ENCODE results near the gene HYAL3.
A peak's percentile ranks its signal among the peaks of the same experiment; 100 is the strongest.

The HYAL3 gene

DNA sequence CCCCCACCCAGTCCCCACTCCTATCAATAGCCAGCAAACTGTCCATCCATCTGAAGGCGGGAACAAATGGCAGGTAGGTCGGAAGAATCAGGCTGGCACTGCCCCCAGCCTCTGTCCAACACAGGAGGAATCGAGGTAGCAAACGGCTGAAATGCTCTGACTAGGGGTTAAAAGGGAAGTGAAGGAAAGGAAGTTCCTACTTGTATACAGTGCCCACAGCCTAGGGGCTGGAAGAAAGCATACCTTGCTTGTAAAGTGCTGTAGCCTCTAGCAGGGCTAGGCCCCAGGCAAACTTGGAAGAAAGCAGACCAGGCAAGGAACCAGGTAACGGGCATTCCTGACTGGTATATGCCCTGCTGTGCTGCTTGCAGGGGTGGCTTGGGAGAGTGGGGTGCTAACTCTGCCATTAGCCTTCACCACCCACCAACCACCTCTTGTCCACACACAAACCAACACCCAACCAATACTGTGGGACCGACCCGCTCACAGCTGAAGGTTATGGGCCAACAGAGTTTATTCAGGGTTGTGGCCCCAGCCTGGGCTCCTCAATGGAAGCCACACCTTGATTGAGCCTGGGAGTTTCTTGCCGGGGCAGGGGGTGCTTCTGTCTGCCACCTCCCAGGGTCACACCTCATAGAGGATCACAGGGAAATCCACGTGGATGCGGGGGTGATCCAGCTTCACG lies 26.4 kb upstream of the HYAL3 start:
- Histone ChIP-seq H3K27me3 (ENCODE audit: insufficient read depth, poor library complexity, severe bottlenecking) (no peaks in the 10 kb centered on the region), H3K9me3 (ENCODE audit: severe bottlenecking) (no peaks in the 10 kb centered on the region), H3K27ac (ENCODE audit: poor library complexity, severe bottlenecking) (no peak overlapping the region), H3K36me3 (ENCODE audit: low read depth) (peaks cover 38% of the 10 kb centered on the region), H3K4me3 (ENCODE audit: severe bottlenecking) (no peak overlapping the region), H3K4me1 (ENCODE audit: insufficient read depth, poor library complexity, severe bottlenecking) (no peaks in the 10 kb centered on the region)
- TF ChIP-seq, protein P1, sequence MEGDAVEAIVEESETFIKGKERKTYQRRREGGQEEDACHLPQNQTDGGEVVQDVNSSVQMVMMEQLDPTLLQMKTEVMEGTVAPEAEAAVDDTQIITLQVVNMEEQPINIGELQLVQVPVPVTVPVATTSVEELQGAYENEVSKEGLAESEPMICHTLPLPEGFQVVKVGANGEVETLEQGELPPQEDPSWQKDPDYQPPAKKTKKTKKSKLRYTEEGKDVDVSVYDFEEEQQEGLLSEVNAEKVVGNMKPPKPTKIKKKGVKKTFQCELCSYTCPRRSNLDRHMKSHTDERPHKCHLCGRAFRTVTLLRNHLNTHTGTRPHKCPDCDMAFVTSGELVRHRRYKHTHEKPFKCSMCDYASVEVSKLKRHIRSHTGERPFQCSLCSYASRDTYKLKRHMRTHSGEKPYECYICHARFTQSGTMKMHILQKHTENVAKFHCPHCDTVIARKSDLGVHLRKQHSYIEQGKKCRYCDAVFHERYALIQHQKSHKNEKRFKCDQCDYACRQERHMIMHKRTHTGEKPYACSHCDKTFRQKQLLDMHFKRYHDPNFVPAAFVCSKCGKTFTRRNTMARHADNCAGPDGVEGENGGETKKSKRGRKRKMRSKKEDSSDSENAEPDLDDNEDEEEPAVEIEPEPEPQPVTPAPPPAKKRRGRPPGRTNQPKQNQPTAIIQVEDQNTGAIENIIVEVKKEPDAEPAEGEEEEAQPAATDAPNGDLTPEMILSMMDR (IDR thresholded peaks at IDR 0.05; ENCODE audit: poor library complexity, severe bottlenecking) = no peak
- DNase-seq (ENCODE audit: low spot score) = no peak
- no peak for ATAC-seq (ENCODE audit: low read depth)

DNA sequence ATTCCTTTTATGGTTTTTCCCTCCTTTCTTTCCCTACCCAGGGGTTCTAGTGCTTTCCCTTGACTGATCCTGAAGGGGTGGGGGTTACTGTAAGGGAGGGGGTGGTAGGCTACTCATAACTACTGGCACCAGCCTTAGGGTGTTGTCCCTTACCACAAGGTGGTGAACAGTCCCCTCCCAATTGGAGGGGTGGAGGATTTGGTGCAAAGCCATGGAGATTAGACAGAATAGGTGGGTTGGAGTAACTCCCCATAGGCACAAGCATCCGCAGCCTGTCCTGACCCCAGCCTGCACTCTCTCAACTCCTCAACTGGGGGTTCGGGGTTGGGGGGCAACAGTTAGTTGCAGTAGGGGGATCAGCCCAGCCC lies 25.9 kb upstream of the HYAL3 start:
- Histone ChIP-seq H3K9me3 (ENCODE audit: severe bottlenecking) (no peaks in the 10 kb centered on the region), H3K4me3 (ENCODE audit: severe bottlenecking) (no peak overlapping the region), H3K27ac (ENCODE audit: poor library complexity, severe bottlenecking) (no peak overlapping the region), H3K27me3 (ENCODE audit: insufficient read depth, poor library complexity, severe bottlenecking) (no peaks in the 10 kb centered on the region), H3K4me1 (ENCODE audit: insufficient read depth, poor library complexity, severe bottlenecking) (no peaks in the 10 kb centered on the region), H3K36me3 (ENCODE audit: low read depth) (peaks cover 33% of the 10 kb centered on the region)
- TF ChIP-seq, protein P1 (IDR thresholded peaks at IDR 0.05; ENCODE audit: poor library complexity, severe bottlenecking) = no peak
- DNase-seq (ENCODE audit: low spot score) (no peak), ATAC-seq (ENCODE audit: low read depth) (no peak)

DNA sequence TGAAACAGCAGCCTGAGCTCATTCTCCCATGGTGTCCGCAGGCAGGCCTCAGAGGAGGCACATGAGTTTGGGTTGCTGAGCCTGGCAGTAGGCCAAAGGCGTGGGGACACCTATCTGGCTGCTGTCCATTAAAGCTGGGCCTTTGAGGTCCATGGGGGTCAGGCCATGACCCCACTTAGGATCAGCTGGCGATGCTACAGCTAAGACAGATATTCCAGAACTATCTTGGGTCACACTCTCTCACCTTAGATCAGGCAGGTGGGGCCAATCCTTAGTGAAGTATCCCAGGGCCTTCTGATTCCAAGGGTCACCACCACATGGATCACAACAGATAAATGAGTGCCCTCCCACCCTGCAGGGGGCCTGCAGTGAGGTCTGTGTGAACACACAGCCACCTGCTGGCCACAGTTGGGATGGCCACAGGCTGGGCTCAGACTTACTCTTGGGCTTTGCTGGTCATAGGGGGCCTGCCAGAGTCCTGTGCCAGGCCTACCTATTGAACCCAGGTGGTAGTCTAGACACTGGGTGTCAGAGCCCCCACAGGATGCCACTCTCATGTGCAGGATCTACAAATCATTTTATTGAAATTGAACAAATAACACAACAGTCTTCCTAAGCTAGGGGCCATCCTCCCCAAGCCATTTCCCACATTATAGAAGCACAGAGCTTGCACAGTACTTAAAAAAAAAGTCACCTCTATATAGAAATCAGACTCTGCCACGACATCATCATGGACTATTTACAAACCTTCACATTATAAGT lies 25.3 kb upstream of the HYAL3 start:
- Histone ChIP-seq H3K4me3 (ENCODE audit: severe bottlenecking) (no peak overlapping the region), H3K9me3 (ENCODE audit: severe bottlenecking) (no peaks in the 10 kb centered on the region), H3K4me1 (ENCODE audit: insufficient read depth, poor library complexity, severe bottlenecking) (no peaks in the 10 kb centered on the region), H3K27me3 (ENCODE audit: insufficient read depth, poor library complexity, severe bottlenecking) (no peaks in the 10 kb centered on the region), H3K27ac (ENCODE audit: poor library complexity, severe bottlenecking) (no peak overlapping the region), H3K36me3 (ENCODE audit: low read depth) (peaks cover 30% of the 10 kb centered on the region)
- ATAC-seq (ENCODE audit: low read depth) (peak; percentile 34), DNase-seq (ENCODE audit: low spot score) (no peak)
- TF ChIP-seq, protein P1 (IDR thresholded peaks at IDR 0.05; ENCODE audit: poor library complexity, severe bottlenecking) = peak; percentile 86

DNA sequence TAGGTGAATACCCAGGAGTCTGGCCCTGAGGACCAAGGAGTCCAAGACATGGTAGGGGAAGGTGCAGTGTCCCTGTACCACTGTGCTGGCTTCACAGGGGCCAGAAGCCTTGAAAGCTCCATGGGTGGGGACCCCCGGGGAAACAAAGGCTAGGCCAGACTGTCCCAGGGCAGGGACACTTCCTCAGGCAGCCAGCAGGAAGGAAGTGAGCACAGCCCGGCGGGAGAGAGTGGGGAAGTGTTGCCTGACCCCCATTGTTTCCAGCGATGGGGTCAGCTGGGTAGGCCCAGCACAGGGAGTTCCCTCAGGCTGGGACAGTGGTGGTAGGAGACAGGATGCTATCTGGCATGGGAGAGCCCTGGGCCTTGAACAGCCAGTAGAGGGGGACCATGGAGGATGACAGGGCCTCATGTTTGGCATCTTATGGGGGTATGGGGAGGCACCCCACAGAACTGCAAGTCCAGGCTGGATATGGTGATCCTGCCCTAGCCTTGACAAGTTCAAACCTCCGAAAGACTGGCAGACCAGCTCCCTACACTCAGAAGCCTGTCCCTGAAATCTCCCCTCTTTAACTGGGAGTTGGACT lies 24.5 kb upstream of the HYAL3 start:
- H3K9me3 ChIP-seq (ENCODE audit: severe bottlenecking) = no peaks in the 10 kb centered on the region
- no peak overlapping the region for H3K4me3 ChIP-seq (ENCODE audit: severe bottlenecking)
- peaks cover 34% of the 10 kb centered on the region for H3K36me3 ChIP-seq (ENCODE audit: low read depth)
- ATAC-seq (ENCODE audit: low read depth) (no peak), DNase-seq (ENCODE audit: low spot score) (no peak)
- no peaks in the 10 kb centered on the region for H3K27me3 ChIP-seq (ENCODE audit: insufficient read depth, poor library complexity, severe bottlenecking)
- peak overlapping the region; percentile 6 for H3K27ac ChIP-seq (ENCODE audit: poor library complexity, severe bottlenecking)
- no peaks in the 10 kb centered on the region for H3K4me1 ChIP-seq (ENCODE audit: insufficient read depth, poor library complexity, severe bottlenecking)
- TF ChIP-seq, protein P1 (IDR thresholded peaks at IDR 0.05; ENCODE audit: poor library complexity, severe bottlenecking) = no peak
